Measurements from ENCODE around the gene HNRNPA2B1.

The HNRNPA2B1 gene

DNA sequence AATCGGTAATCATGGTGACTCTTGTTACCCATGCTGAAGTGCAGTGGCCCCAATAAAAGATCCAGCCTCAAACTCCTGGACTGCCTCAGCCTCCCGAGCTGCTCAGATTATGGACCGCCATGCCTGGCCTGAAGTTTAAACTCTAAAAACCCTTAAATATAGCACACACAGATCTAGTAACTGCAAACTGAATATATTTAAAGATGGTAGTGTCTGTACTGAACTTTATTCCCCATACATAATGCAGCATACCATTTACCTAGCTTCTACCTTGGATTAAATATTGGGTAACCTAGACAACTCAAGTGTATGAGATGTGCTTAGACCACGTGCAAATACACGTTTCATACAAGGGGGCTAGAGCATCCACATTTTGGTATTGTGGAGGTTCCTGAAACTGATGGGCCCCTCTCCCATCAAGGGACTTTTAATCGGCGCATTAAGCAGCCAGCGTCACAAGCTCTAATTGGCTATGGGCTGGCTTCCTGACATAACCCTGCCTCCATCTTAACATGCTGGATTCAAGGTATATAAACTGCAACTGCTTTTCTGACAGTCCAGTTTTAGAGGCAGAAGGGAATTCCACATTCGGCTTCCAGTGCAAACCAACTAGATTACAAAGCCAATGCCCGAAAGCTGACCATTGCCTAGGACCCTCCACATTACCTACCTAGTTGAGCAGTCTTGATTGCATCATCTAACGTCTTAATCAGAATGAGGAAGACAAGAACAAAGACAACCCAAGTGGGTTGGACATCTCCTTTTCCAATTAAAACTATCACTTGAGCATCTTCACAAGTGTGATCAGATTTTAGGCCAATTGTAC is 13.0 kb downstream of the HNRNPA2B1 start:
- H2BK5ac ChIP-seq (ENCODE audit: low read depth, low read length, poor library complexity, severe bottlenecking): no peak overlapping the region
- no peak overlapping the region for H3K4me2 ChIP-seq (ENCODE audit: low read length, poor library complexity, severe bottlenecking)
- no peaks in the 10 kb centered on the region for H3K27me3 ChIP-seq (ENCODE audit: control insufficient read depth in 1 of 2, insufficient read depth in 1 of 2, low read length in 2 of 2)
- H4K91ac ChIP-seq (ENCODE audit: low read length): no peak overlapping the region
- peak overlapping the region; percentile 17 for H3K9ac ChIP-seq (ENCODE audit: low read length)
- no peak overlapping the region for H3K23ac ChIP-seq (ENCODE audit: low read length in 2 of 2)
- H3K14ac ChIP-seq (ENCODE audit: low read length in 2 of 2): no peak overlapping the region
- H2AK5ac ChIP-seq (ENCODE audit: low read length, severe bottlenecking): no peak overlapping the region
- DNase-seq: no peak
- H3K4me3 ChIP-seq (ENCODE audit: insufficient read depth in 1 of 2, low read depth in 1 of 2, low read length in 2 of 2): no peak overlapping the region
- H3K79me1 ChIP-seq (replicated peaks; ENCODE audit: low read length, poor library complexity, severe bottlenecking): peaks cover 1% of the 10 kb centered on the region
- H4K8ac ChIP-seq (ENCODE audit: low read length): no peak overlapping the region
- H3K27ac ChIP-seq (ENCODE audit: low read length, poor library complexity, severe bottlenecking): peak overlapping the region; percentile 37
- no peak overlapping the region for H2AFZ ChIP-seq (ENCODE audit: low read depth, low read length)
- H3K18ac ChIP-seq (ENCODE audit: low read depth in 1 of 2, low read length in 2 of 2): no peak overlapping the region
- no peak overlapping the region for H2BK12ac ChIP-seq (ENCODE audit: low read length in 2 of 2)
- peaks cover 7 to 72% of the 10 kb centered on the region in 2 experiments for H3K36me3 ChIP-seq (ENCODE audit: control insufficient read depth in 1 of 2, insufficient read depth in 2 of 2, low read depth in 1 of 2, low read length in 2 of 2)
- no peak overlapping the region for H2BK120ac ChIP-seq (ENCODE audit: low read depth, low read length)
- no peaks in the 10 kb centered on the region for H3K9me3 ChIP-seq (ENCODE audit: control insufficient read depth, low read length)
- WGBS: 94% methylated on average over 9 of the region's 11 CpGs
- H3K4me1 ChIP-seq (ENCODE audit: control insufficient read depth, insufficient read depth, low read depth, low read length): peaks cover 3% of the 10 kb centered on the region
- H2BK15ac ChIP-seq (ENCODE audit: low read depth, poor library complexity, severe bottlenecking): no peak overlapping the region
- no peak overlapping the region for H3K4ac ChIP-seq (ENCODE audit: low read depth in 1 of 2, low read length in 2 of 2)

DNA sequence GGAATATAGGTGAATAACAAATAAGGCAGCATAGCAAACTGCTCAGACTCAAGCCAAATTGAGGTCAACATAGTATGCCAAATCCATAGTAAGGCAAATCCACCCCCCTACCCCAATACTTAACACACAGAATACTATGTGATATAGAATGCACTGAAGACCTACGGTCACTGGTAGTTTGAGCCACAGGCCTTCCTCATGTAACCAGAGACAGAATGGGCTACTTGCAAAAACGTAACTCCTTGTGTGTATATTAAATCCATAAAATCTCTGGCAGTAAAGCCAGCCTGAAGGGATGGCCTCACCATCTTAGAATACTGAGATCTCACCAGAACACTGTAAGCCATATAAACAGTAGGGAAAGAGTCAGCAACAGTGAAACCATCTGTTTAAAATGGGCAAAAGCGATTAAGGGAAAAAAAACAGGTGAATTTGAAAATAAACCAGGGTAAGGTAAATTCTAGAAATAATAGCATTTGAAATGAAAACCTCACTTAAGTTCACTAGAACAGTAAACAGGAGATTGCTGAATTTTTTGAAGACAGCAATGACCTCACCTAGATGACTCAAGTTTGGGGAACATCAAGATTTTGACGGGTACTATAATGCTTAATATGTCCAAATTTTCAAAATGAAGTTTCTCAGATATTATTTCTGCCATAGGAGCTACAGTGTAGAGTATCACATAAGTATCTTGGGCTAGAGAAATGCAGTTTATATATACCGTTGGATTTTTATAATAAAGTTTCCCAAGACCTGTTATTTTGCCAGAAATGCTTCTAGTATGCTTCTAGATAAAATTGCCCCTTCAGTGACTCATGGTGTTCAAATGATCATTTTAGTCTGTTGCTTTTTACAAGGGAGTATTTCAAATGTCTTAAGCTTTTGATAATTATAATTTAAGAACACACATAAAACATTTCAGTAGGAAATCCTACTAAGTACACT is 13.9 kb downstream of the HNRNPA2B1 start:
- H3K79me1 ChIP-seq (replicated peaks; ENCODE audit: low read length, poor library complexity, severe bottlenecking): peaks cover 1% of the 10 kb centered on the region
- no peak overlapping the region for H3K18ac ChIP-seq (ENCODE audit: low read depth in 1 of 2, low read length in 2 of 2)
- 100% methylated on average over 2 of the region's 5 CpGs for WGBS
- DNase-seq: no peak
- H4K8ac ChIP-seq (ENCODE audit: low read length): no peak overlapping the region
- H2BK5ac ChIP-seq (ENCODE audit: low read depth, low read length, poor library complexity, severe bottlenecking): no peak overlapping the region
- H3K9me3 ChIP-seq (ENCODE audit: control insufficient read depth, low read length): no peaks in the 10 kb centered on the region
- H4K91ac ChIP-seq (ENCODE audit: low read length): no peak overlapping the region
- peaks cover 6% of the 10 kb centered on the region for H3K4me1 ChIP-seq (ENCODE audit: control insufficient read depth, insufficient read depth, low read depth, low read length)
- no peaks in the 10 kb centered on the region for H3K27me3 ChIP-seq (ENCODE audit: control insufficient read depth in 1 of 2, insufficient read depth in 1 of 2, low read length in 2 of 2)
- H2BK120ac ChIP-seq (ENCODE audit: low read depth, low read length): no peak overlapping the region
- peak overlapping the region; percentile 51 for H3K27ac ChIP-seq (ENCODE audit: low read length, poor library complexity, severe bottlenecking)
- no peak overlapping the region for H2BK12ac ChIP-seq (ENCODE audit: low read length in 2 of 2)
- H2BK15ac ChIP-seq (ENCODE audit: low read depth, poor library complexity, severe bottlenecking): no peak overlapping the region
- H3K4ac ChIP-seq (ENCODE audit: low read depth in 1 of 2, low read length in 2 of 2): no peak overlapping the region
- H2AFZ ChIP-seq (ENCODE audit: low read depth, low read length): no peak overlapping the region
- H3K9ac ChIP-seq (ENCODE audit: low read length): peak overlapping the region; percentile 17
- H3K23ac ChIP-seq (ENCODE audit: low read length in 2 of 2): no peak overlapping the region
- H3K4me2 ChIP-seq (ENCODE audit: low read length, poor library complexity, severe bottlenecking): no peak overlapping the region
- H3K14ac ChIP-seq (ENCODE audit: low read length in 2 of 2): no peak overlapping the region
- no peak overlapping the region for H2AK5ac ChIP-seq (ENCODE audit: low read length, severe bottlenecking)
- peaks cover 7 to 63% of the 10 kb centered on the region in 2 experiments for H3K36me3 ChIP-seq (ENCODE audit: control insufficient read depth in 1 of 2, insufficient read depth in 2 of 2, low read depth in 1 of 2, low read length in 2 of 2)
- H3K4me3 ChIP-seq (ENCODE audit: insufficient read depth in 1 of 2, low read depth in 1 of 2, low read length in 2 of 2): no peak overlapping the region

DNA sequence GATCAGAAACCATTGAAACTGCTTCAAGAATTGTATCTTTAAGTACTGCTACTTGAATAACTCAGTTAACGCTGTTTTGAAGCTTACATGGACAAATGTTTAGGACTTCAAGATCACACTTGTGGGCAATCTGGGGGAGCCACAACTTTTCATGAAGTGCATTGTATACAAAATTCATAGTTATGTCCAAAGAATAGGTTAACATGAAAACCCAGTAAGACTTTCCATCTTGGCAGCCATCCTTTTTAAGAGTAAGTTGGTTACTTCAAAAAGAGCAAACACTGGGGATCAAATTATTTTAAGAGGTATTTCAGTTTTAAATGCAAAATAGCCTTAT is 14.7 kb downstream of the HNRNPA2B1 start:
- H4K8ac ChIP-seq (ENCODE audit: low read length): no peak overlapping the region
- DNase-seq: no peak

More for the DNA sequence above, 14.7 kb downstream of the HNRNPA2B1 start:
- H3K27ac ChIP-seq (ENCODE audit: low read length, poor library complexity, severe bottlenecking): no peak overlapping the region
- H2BK12ac ChIP-seq (ENCODE audit: low read length in 2 of 2): no peak overlapping the region
- H3K9me3 ChIP-seq (ENCODE audit: control insufficient read depth, low read length): no peaks in the 10 kb centered on the region
- no peak overlapping the region for H3K4me2 ChIP-seq (ENCODE audit: low read length, poor library complexity, severe bottlenecking)
- peaks cover 1% of the 10 kb centered on the region for H3K79me1 ChIP-seq (replicated peaks; ENCODE audit: low read length, poor library complexity, severe bottlenecking)
- no peak overlapping the region for H4K91ac ChIP-seq (ENCODE audit: low read length)
- no peak overlapping the region for H2AFZ ChIP-seq (ENCODE audit: low read depth, low read length)
- H3K36me3 ChIP-seq (ENCODE audit: control insufficient read depth in 1 of 2, insufficient read depth in 2 of 2, low read depth in 1 of 2, low read length in 2 of 2): peaks cover 7 to 55% of the 10 kb centered on the region in 2 experiments
- no peak overlapping the region for H3K4me3 ChIP-seq (ENCODE audit: insufficient read depth in 1 of 2, low read depth in 1 of 2, low read length in 2 of 2)
- H2BK120ac ChIP-seq (ENCODE audit: low read depth, low read length): no peak overlapping the region
- H3K4me1 ChIP-seq (ENCODE audit: control insufficient read depth, insufficient read depth, low read depth, low read length): peaks cover 6% of the 10 kb centered on the region
- H2BK5ac ChIP-seq (ENCODE audit: low read depth, low read length, poor library complexity, severe bottlenecking): no peak overlapping the region
- H3K9ac ChIP-seq (ENCODE audit: low read length): no peak overlapping the region
- H3K23ac ChIP-seq (ENCODE audit: low read length in 2 of 2): no peak overlapping the region
- no peaks in the 10 kb centered on the region for H3K27me3 ChIP-seq (ENCODE audit: control insufficient read depth in 1 of 2, insufficient read depth in 1 of 2, low read length in 2 of 2)
- WGBS: 100% methylated on average over 1 of the region's 1 CpG
- H2BK15ac ChIP-seq (ENCODE audit: low read depth, poor library complexity, severe bottlenecking): no peak overlapping the region
- H3K14ac ChIP-seq (ENCODE audit: low read length in 2 of 2): no peak overlapping the region
- H3K4ac ChIP-seq (ENCODE audit: low read depth in 1 of 2, low read length in 2 of 2): no peak overlapping the region
- H2AK5ac ChIP-seq (ENCODE audit: low read length, severe bottlenecking): no peak overlapping the region
- no peak overlapping the region for H3K18ac ChIP-seq (ENCODE audit: low read depth in 1 of 2, low read length in 2 of 2)

Data from mesenchymal stem cell (in vitro differentiated cells and primary cell).